HL-60 (cell line): ENCODE results near the gene RBM22.

Experiments used
- DNase-seq, 2 experiments: peaks; one replicate each; pipeline ENCODE4 v3.0.0-alpha.2; 2010 to 2020; ENCODE audit warnings: low read depth in 1 of 2, low spot score in 1 of 2
- H3K27ac ChIP-seq: fragments of 250-450 bp; sonication (Bioruptor Pico); replicated peaks from 2 replicates; pipeline ENCODE4 v1.5.1; 2020; ENCODE audit warnings: mild to moderate bottlenecking, moderate library complexity
- H3K27me3 ChIP-seq: fragments of 250-450 bp; sonication (Bioruptor Pico); 2 replicates; pipeline ENCODE4 v1.5.1; 2021; ENCODE audit warnings: mild to moderate bottlenecking, moderate library complexity; ENCODE audit not compliant: insufficient read depth, poor library complexity, severe bottlenecking
- H3K4me3 ChIP-seq: replicated peaks from 2 replicates; pipeline ENCODE4 v1.5.1; 2011; ENCODE audit warnings: mild to moderate bottlenecking, control low read depth, low read length; ENCODE audit not compliant: insufficient read depth
- GABPA ChIP-seq: IDR thresholded peaks from 2 replicates; pipeline ENCODE4 v1.6.1; 2012; ENCODE audit warnings: low read depth
- POLR2AphosphoS5 ChIP-seq: IDR thresholded peaks from 2 replicates; pipeline ENCODE4 v1.6.1; 2012; ENCODE audit warnings: low read depth
- SPI1 ChIP-seq: IDR thresholded peaks from 2 replicates; pipeline ENCODE4 v1.6.1; 2012; ENCODE audit warnings: low read depth, mild to moderate bottlenecking, borderline replicate concordance
- TF ChIP-seq, protein P1 (sequence below): IDR thresholded peaks from one replicate; pipeline ENCODE4 v1.5.1; 2011; ENCODE audit warnings: low read length, control low read depth, inconsistent platforms; ENCODE audit not compliant: insufficient read depth
- TF ChIP-seq, protein P2 (sequence below): IDR thresholded peaks from 2 replicates; pipeline ENCODE4 v1.6.1; 2012; ENCODE audit warnings: low read depth; ENCODE audit not compliant: insufficient replicate concordance

RBM22 gene

DNA sequence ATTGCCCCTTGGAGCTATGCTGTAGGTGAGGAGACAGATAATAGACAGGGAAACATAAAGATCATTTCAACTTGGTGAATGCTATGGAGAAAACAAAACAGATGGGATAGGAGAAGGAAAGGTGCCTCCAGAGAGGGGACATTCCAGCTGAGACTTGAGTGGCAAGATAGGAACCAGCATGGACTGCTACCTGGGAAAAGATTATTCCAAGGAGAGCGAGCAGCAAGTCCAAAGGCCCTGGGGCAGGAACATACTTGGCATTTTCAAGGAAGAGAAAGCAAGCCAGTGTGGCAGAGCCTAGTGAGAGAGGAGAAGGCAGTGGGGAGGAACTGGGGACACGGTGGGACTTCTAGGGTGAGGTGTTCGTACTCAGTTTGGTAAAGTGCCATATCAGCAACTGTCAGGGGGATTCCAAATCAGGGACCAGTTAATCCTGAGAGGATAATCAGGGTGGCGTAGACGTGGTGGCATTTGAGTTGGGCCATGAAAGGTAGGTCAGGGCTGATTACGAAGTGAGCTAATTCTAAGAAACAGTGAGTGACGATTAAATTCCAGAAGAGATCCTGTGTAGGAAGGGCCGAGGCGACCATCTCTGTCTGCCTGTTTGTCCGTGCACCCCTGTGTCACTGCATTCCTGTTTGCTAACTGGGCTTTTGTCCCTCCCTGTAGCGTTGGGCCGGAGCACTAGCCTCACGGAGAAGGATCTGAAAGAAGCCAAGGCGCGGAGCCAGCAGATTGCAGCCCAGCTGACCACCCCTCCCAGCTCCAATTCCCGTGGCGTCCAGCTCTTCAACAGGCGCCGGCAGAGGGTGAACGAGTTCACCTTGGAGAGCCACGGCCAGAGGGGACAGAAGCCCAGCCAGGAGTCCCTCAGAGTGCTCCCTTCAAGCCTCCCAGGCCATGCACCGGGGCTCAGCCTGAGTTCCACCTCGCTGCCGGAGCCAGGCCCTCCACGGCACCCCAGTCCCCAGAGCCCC, 53.3 kb downstream of the RBM22 start:
- Histone ChIP-seq H3K27me3 (no peaks in the 10 kb centered on the region), H3K4me3 (no peak overlapping the region), H3K27ac (no peak overlapping the region)
- TF ChIP-seq POLR2AphosphoS5 (no peak), SPI1 (no peak), GABPA (no peak)
- TF ChIP-seq, protein P1, sequence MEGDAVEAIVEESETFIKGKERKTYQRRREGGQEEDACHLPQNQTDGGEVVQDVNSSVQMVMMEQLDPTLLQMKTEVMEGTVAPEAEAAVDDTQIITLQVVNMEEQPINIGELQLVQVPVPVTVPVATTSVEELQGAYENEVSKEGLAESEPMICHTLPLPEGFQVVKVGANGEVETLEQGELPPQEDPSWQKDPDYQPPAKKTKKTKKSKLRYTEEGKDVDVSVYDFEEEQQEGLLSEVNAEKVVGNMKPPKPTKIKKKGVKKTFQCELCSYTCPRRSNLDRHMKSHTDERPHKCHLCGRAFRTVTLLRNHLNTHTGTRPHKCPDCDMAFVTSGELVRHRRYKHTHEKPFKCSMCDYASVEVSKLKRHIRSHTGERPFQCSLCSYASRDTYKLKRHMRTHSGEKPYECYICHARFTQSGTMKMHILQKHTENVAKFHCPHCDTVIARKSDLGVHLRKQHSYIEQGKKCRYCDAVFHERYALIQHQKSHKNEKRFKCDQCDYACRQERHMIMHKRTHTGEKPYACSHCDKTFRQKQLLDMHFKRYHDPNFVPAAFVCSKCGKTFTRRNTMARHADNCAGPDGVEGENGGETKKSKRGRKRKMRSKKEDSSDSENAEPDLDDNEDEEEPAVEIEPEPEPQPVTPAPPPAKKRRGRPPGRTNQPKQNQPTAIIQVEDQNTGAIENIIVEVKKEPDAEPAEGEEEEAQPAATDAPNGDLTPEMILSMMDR, result no peak
- TF ChIP-seq, protein P2, sequence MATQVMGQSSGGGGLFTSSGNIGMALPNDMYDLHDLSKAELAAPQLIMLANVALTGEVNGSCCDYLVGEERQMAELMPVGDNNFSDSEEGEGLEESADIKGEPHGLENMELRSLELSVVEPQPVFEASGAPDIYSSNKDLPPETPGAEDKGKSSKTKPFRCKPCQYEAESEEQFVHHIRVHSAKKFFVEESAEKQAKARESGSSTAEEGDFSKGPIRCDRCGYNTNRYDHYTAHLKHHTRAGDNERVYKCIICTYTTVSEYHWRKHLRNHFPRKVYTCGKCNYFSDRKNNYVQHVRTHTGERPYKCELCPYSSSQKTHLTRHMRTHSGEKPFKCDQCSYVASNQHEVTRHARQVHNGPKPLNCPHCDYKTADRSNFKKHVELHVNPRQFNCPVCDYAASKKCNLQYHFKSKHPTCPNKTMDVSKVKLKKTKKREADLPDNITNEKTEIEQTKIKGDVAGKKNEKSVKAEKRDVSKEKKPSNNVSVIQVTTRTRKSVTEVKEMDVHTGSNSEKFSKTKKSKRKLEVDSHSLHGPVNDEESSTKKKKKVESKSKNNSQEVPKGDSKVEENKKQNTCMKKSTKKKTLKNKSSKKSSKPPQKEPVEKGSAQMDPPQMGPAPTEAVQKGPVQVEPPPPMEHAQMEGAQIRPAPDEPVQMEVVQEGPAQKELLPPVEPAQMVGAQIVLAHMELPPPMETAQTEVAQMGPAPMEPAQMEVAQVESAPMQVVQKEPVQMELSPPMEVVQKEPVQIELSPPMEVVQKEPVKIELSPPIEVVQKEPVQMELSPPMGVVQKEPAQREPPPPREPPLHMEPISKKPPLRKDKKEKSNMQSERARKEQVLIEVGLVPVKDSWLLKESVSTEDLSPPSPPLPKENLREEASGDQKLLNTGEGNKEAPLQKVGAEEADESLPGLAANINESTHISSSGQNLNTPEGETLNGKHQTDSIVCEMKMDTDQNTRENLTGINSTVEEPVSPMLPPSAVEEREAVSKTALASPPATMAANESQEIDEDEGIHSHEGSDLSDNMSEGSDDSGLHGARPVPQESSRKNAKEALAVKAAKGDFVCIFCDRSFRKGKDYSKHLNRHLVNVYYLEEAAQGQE, result no peak
- DNase-seq, result no peak

DNA sequence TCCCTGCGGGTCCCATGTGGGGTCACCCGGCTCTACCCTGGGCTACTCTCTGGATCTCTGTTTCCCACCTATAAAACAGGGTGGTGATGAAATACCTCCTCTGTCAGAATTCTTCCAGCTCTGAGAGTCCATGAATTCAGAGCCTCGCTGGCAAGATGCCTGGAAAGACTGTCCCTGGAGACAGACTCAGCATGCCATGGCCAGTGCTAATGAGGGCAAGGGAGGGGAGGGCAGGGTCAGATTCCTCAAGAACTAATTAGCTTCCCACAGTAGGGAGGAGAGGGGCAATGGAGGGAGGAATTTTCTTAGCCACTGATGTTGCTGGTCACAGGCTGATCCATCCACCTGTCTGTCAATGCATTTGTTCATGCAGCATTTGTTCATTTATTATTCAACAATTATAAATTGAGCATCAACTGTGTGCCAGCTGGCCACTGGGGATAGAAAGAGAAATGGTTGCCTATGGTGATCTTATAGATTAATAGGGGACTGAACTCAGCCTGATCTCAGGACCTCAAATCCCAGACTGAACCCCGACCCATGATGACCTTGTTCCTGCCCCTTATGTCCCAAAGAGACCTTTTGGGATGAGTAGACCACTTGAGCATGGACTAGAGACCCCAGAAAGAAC, 55.7 kb downstream of the RBM22 start:
- DNase-seq, result no peak
- no peak for TF ChIP-seq SPI1
- Histone ChIP-seq H3K27me3 (no peaks in the 10 kb centered on the region), H3K4me3 (no peak overlapping the region), H3K27ac (no peak overlapping the region)

DNA sequence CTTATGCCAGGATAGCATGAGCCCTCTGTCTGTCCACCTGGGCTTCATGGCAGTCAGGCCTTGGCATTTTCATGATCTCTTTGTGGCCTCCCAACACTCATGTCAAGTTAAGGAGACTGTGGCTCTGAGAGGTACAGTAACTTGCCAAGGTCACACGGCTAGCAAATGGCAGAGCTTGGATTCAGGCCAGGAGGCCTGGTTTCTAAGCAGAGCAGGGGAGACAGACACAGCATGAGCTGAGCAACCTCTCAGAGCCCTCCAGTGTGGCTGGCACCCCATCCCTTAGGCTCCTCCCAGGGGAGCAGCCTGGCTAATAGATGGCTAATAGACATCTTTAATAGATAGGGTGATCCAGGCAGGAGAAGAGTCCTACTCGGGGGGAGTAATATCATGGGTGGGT, 56.3 kb downstream of the RBM22 start:
- Histone ChIP-seq H3K4me3 (no peak overlapping the region), H3K27me3 (no peaks in the 10 kb centered on the region), H3K27ac (no peak overlapping the region)
- no peak for DNase-seq
- TF ChIP-seq, protein P2, result no peak
- TF ChIP-seq GABPA (no peak), POLR2AphosphoS5 (no peak), SPI1 (no peak)
- TF ChIP-seq, protein P1, result no peak

DNA sequence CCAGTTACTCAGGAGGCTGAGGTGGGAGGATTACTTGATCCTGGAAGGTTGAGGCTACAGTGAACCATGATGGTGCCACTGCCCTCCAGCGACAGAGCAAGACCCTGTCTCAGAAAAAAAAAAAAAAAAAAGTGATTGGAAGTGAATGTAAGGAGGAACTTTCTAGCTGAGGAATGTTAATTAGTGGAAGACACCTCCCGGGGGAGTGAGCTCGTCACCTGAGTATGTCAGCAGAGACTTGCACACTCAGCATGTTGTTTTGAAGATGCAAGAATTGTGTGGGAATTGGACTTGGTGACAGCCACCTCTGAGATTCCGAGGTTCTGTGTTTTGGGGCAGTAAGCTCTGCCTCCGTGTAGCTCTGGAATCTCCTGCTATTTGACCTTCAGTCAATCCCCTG, 56.8 kb downstream of the RBM22 start:
- Histone ChIP-seq H3K4me3 (no peak overlapping the region), H3K27me3 (no peaks in the 10 kb centered on the region), H3K27ac (no peak overlapping the region)
- TF ChIP-seq, protein P1, result no peak
- no peak for TF ChIP-seq GABPA
- TF ChIP-seq, protein P2, result no peak
- no peak for DNase-seq
